DMS53 treated with DMSO at 0.1 percent for 48 hours (cell line): ENCODE data around the gene VWA5A.
"Not testable (repeated sequence)": the region's sequence is repeated elsewhere in the genome, so short reads cannot be mapped to it uniquely, and the experiment has no call there.

Experiments
- DNase-seq: peaks from one replicate; lab custom pipeline; 2025; ENCODE audit not compliant: unreplicated experiment; lab: John Stamatoyannopoulos, UW

VWA5A gene

GRCh38 chr11:124168796-124169195 is 53.5 kb downstream of the VWA5A start:
- no peak for DNase-seq

GRCh38 chr11:124170315-124170714 is 55.1 kb downstream of the VWA5A start:
- DNase-seq = not testable (repeated sequence)

GRCh38 chr11:124170801-124171586 is 55.7 kb downstream of the VWA5A start:
- DNase-seq = no peak

- DNase-seq = no peak
Observed at GRCh38 chr11:124172101-124172500, 56.9 kb downstream of the VWA5A start.

- no peak for DNase-seq
Observed at GRCh38 chr11:124172599-124172998, 57.3 kb downstream of the VWA5A start.

- peak; percentile 91 for DNase-seq
Observed at GRCh38 chr11:124174001-124174583, 58.8 kb downstream of the VWA5A start.

- no peak for DNase-seq
Observed at GRCh38 chr11:124176925-124177715, 61.9 kb downstream of the VWA5A start.

GRCh38 chr11:124179310-124179709 is 64.1 kb downstream of the VWA5A start:
- no peak for DNase-seq

GRCh38 chr11:124183068-124183467 is 67.8 kb downstream of the VWA5A start, which contains the start of gene OR10D3:
Gene OR10D3, plus strand, starts transcription at chr11:124183345. Its CDS starts 1,925 bp downstream, at chr11:124185270.
- no peak for DNase-seq

GRCh38 chr11:124190298-124191139 is 75.3 kb downstream of the VWA5A start:
- DNase-seq = no peak

GRCh38 chr11:124193221-124194010 is 78.2 kb downstream of the VWA5A start:
- no peak for DNase-seq

- no peak for DNase-seq
Observed at GRCh38 chr11:124194293-124195188, 79.3 kb downstream of the VWA5A start.

GRCh38 chr11:124195189-124195734 is 80.0 kb downstream of the VWA5A start:
- DNase-seq = peak; percentile 75
